D341Med (cell line): ENCODE data around the gene SLIT1.
"Not testable (repeated sequence)": the region's sequence is repeated elsewhere in the genome, so short reads cannot be mapped to it uniquely, and the experiment has no call there.

Source experiments
- DNase-seq: peaks from one replicate; pipeline ENCODE4 v3.0.0; 2012; ENCODE audit warnings: low spot score

The SLIT1 gene

DNA sequence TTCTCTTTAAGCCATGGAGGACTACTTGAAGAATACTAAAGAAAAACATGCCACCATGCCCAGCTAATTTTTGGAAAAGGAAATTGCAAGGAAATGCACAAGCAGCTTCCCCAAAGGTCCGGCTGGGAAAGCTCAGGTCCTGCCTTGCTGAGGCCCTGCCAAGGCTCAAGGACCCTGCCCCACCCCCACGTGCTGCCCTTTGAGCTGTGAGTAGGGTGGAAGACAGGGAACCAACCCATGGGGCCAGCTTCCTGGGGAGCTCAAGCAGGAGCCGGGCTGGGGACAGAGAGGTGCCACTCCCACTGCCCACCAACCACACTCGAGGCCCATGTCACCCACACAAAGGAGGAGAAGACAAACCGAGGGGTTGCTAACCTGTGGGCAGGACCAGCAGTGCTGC, 78.2 kb downstream of the SLIT1 start:
- no peak for DNase-seq

DNA sequence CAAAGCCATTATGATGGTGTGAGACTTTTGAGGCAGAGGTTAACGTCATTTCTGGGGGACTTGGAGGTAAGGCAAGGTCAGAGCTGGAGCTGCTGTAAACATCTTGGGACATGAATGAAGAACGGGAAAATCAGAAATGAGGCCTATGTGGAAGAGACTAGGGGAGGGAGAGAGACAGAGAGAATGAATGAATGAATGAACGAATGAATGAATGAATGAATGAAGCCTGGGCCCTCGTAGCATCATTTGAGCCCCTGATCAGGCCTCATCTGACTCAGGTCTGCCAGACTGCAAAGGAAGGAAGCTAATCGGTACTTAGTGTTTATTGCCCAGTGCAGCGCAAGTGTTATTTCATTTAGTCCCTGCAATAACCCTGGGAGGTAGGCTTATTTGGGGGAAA, 79.6 kb downstream of the SLIT1 start:
- no peak for DNase-seq

DNA sequence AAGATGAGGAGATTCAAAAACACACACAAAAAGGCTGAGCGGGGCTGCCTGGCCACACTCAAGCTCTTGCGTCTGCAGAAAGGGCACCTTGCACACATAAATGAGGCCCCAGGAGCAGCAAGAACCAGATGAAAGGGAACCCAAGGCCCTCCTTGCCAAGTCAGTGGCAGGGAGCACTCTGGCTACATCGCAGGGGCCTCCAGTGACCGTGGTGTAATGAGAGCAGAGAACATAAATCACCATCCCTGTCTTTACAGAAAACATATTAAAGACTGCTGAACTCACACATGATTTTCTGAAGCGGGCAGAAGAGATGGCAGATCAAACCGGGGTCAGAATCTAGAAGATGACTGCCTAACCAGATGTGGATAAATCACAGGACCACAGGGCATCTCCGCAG, 80.5 kb downstream of the SLIT1 start:
- DNase-seq = no peak

- no peak for DNase-seq
Observed at GRCh38 chr10:97103316-97104080, 82.3 kb downstream of the SLIT1 start.

- DNase-seq = no peak
Observed at GRCh38 chr10:97102441-97102840, 83.3 kb downstream of the SLIT1 start.

GRCh38 chr10:97101166-97101940, 84.4 kb downstream of the SLIT1 start:
- no peak for DNase-seq

DNA sequence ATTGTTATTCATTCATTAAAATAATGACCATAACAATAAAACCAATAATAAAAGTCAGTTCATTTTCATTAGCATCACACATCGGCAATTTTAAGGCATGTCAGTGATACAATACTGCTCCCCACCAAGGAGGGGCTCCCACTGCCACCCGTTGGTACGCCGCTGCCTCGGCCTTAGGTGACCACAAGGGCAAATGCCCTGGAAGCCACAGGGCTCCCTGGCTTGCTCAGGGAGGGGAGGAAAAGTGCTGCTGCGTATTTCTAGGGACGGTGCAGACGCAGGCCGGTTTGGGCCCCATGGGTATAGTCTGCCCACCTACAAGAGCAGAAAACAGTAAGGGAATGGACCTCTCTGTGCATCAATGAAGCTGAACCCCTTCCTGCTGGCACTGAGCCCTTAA, 85.1 kb downstream of the SLIT1 start:
- DNase-seq = no peak

GRCh38 chr10:97099868-97100267, 85.9 kb downstream of the SLIT1 start:
- no peak for DNase-seq

- DNase-seq = no peak
Observed at GRCh38 chr10:97099089-97099488, 86.7 kb downstream of the SLIT1 start.

GRCh38 chr10:97097084-97097433, 88.7 kb downstream of the SLIT1 start:
- DNase-seq = no peak

- DNase-seq = no peak
Observed at GRCh38 chr10:97096261-97097083, 89.3 kb downstream of the SLIT1 start.

DNA sequence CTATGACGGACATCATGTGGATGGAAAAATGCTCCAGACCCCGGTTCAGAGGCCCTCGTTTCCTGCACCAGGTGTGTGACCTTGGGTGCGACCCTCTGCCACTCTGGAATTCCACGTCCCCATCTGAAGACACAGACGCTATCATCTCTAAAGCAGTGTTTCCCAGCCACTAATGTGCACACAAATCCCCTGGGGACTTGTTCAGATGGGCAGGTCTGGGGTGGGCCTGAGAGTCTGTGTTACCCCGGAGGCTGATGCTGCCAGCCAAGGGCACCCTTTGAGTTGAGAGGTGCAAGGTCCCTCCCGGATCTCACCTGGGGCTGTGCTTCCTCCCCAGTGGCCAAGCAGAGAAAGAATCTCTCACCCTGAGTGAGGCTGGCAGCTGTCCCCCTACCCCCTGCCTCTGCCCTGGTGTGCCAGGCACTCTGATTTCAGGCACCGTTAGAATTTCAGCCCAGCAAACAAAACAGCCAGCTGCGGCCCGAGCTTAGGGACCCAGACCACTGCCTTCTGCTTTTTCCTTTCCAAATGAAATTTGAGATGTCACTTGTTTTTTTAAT, 90.0 kb downstream of the SLIT1 start:
- no peak for DNase-seq

DNA sequence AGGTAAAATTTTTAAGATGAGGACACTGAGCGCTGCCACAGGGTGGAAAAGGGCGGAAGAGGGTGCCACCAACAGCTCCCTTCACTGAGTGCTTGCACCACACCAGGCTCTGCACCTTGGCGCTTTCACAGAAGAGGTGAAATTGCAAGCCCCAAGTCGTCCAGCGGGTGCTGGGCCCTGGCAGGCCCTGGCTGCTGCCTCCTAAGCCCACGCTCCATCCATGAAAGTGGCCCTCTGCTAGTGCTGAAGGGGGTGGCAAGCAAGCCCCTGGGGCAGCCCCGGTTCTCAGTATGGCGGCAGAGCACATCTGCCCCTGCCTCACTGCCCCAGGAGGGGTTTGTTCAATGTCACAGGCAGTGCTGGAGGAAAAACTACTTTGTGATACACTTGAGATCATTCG, 95.1 kb downstream of the SLIT1 start:
- no peak for DNase-seq

DNA sequence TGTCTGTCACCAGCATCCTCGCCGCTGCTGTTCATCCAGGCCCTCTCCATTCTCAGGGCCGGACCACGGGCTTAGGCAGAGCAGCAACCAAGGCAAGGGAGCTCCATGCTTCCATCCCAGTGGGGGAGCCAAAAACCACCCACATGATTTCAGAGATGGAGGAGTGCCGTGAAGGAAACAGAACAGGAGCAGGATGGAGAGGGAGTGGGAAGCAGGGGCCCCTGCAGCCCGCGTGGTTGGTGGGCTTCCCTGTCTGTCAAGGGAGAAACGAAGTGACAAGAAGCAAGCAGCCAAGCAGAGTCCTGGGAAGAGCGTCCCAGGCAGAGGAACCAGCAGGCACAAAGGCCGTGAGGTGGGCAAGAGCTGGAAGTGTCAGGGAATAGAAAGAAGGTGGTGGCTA, 95.7 kb downstream of the SLIT1 start:
- no peak for DNase-seq

- DNase-seq = no peak
Observed at GRCh38 chr10:97089209-97089870, 96.4 kb downstream of the SLIT1 start.

- no peak for DNase-seq
Observed at GRCh38 chr10:97087296-97087695, 98.5 kb downstream of the SLIT1 start.

DNA sequence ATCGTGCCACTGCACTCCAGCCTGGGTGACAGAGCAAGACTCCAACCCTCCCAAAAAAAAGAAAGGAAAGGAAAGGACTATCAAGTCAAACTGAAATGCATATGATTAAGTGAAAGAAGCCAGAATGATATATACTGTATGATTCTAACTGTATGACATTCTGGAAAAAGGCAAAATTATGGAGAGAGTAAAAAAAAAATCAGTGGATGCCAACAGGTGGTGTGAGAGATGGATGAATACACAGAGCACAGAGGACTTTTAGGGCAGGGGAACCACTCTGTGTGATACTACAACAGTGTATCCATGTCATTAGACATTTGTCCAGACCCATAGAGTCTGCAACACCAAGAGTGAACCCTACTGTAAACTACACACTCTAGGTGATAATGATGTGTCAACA, 99.2 kb downstream of the SLIT1 start:
- no peak for DNase-seq

DNA sequence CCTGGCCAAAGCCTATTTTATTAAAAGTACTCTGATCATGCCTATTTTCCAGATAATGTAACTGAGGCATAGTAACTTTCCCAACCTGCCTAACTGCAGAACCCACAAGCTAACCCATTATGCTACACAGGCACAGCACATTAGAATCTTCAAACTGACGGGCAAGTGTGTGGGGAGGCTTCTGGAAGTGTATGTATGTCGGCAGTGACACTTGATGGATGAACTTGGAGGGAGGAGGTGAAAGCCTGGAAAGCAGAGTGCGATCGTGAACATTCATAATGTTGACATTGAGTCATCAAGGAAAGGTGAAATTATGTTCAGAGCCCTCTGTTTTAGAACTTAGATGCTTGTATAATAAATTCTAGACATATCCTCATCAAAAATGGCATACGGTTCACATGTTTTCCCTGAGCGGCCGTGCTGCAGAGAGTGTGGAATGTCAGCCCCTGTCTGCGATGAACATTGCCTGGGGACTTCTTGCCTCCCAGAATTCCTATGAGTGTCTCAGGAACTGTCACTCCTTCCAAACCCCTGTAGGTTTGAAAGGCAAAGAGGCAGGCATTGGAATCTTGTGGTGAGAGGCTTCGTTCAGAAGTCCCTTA, 102.4 kb downstream of the SLIT1 start:
- DNase-seq = no peak

DNA sequence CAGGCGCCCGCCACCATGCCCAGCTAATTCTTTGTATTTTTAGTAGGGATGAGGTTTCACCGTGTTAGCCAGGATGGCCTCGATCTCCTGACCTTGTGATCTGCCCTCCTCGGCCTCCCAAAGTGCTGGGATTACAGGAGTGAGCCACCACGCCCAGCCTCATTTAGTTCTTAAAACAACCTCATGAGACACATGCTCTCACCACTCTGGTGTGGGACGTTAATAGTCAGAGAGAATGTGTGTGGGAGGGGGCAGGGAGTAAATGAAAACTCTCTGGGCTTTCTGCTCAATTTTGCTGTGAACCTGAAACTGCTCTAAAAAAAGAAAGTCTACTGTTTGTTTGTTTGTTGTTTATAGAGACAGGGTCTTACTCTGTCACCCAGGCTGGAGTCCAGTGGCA, 103.2 kb downstream of the SLIT1 start:
- not testable (repeated sequence) for DNase-seq

- DNase-seq = peak; percentile 60
Observed at GRCh38 chr10:97081621-97082235, 104.0 kb downstream of the SLIT1 start.
